HG03558 (cell line): ENCODE measurements around the gene IST1.
"Not testable (repeated sequence)": the region's sequence is repeated elsewhere in the genome, so short reads cannot be mapped to it uniquely, and the experiment has no call there.

ENCODE experiments used
- ATAC-seq: cut with Tn5 transposase; IDR thresholded peaks from one replicate; pipeline ENCODE4 v1.9.1; 2021; ENCODE audit warnings: moderate number of reproducible peaks; ENCODE audit not compliant: unreplicated experiment; ENCODE audit errors: extremely low read depth

Gene IST1

DNA sequence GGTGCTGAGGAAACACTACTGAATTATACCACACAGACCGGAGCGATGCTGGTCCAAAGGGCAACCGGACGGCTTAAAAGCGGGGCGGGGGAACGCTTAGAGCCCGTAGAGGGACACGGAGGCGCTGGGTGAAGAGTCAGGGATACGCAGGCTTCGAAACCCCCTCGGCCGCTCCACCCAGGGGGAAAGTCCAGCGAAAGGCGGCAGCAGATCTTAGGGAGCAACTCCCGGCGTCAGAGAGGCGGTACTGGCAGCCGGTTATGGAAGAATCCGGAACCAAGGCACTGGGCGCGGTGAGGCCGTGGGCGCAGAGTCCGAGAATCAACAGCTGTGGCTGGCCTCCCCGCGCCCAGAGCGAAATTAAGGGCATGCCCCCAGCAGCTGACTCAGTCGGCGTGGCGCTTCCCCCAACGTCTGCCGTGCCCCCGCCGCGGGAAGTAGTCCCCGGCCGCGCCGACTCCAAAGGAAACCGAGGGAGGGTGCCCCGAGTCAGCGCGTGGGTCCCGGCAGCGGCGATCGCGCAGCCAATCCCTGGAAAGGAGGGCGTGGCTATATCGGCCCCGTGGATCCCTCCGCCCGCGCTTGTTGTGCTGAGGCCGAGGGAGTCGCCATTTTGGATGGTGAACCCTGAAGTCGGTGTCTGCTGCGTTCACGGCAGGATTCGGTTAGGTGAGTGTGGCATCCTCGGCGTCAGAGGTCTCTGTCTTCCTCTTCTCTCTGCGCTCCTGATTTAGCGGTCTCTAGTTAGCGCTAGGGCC is at the start of gene IST1:
Gene IST1, plus strand, starts transcription at position 611 of the 758 bp plus-strand sequence. CDS start 20,110 bp downstream, outside the sequence.
- peak; percentile 78 for ATAC-seq

DNA sequence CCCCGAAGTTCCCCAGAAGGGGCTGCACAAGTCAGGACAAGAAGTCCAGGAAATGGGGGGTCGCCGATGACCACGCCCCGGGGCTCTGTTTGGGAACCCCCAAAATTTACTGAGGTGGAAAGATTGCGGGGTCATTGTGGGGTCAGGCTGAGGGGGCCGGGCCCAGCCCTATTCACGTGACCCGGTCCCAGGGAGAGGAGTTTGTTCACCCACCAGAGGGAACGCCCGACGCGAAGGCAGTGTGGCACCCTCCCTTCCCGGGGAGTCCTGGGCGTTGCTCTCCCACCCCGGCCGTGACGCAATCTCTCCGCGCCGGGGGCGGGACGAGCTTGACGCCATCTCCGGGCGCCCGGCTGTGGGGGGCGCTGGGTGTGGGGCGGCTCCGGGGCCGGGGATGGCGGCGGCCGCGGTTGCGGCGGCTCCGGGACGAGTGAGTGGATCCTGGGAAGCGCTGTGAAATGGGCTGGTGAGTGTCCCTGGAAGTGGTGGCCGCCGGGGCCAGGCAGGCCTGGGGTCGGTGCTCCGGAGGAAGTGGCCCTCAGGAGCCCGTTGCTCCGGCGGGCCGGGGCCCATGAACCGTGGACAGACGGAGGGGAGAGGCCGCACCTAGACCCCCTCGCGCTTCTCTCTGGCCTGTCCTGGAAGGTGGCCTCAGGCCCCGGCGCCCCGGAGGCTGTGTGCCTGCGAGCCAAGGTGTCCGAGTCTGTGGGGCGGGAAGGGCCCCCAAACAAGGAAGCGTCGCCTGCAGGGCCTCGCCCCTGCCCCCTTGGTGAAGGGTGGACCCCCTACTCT is 49.5 kb upstream of the IST1 start, which contains the start of gene ATXN1L:
Gene ATXN1L, plus strand, starts transcription at position 338 of the 792 bp plus-strand sequence. CDS start 3,765 bp downstream, outside the sequence.
- peak; percentile 55 for ATAC-seq

DNA sequence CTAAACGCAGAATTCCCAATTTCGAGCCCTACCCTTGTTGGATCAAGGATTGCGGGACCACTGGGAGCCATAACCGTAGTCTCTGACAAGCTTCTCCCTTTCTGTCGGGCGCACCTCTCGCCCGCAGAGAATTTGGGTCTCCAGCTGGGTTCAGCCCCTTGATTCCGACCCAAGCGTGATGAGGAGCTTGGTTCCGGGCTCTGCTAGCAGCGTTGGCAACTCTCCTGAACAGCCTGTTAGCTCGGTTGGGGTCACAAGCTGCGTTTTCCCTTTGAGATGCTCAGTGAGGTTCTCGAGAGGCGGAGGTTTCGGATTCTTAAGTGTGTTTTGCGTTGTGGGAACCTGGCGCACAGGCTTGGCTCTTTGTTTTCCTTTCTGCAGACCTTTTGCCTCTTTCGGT is 48.9 kb upstream of the IST1 start:
- no peak for ATAC-seq

DNA sequence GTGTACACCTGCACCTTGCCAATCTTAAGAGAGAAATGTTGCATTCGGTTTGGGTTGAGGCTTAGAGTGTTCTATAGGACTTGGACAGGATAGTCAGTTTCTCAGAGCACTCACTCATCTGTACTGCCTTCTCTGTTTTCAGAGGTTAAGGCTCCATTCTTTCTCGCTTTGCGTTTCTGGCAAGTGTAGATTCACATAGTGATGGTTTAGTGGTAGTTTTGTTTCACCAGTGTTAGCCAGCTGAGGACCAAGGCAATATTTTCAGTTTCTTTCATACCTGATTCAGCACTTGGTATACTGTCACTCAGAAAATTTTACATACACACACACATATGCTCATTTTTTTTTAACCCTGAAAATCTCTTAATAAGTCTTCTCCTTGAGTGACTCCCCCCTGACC is 48.2 kb upstream of the IST1 start:
- ATAC-seq = no peak

DNA sequence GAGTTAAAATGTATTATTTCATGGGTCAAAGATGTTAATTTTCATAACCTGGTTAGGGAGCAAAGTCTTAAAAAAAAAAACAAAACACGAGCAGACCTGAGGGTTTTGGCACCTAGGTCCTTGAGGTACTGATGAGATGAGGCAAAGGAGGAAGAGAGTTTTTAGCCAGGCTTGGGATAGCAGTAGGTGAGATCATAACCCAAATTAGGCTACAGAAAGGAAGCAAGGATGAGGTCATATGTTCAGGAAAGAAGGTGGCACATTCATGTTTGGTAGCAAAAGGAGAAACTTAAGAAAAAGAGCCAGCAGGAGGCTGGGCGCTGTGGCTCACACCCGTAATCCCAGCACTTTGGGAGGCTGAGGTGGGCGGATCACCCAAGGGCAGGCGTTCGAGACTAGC is 46.7 kb upstream of the IST1 start:
- no peak for ATAC-seq

DNA sequence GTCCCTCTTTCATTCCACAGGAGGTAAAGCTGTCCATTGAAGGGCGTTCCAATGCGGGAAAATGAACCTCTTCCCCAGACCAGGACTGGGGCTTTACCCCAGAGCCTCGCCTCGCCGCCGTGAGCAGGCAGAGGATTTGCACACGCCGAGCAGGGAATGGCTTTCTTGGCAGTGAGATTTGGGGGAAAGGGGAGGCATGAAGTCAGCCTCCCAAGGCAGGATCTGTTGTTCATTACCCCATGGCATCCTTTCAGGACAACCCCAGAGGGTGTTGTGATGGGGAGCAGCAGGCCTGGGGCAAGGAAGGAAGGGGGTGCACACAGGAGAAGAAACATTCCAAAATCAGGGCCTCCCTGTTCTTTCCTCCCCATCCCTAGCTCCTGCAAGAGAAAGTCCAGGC is 43.6 kb upstream of the IST1 start:
- no peak for ATAC-seq

DNA sequence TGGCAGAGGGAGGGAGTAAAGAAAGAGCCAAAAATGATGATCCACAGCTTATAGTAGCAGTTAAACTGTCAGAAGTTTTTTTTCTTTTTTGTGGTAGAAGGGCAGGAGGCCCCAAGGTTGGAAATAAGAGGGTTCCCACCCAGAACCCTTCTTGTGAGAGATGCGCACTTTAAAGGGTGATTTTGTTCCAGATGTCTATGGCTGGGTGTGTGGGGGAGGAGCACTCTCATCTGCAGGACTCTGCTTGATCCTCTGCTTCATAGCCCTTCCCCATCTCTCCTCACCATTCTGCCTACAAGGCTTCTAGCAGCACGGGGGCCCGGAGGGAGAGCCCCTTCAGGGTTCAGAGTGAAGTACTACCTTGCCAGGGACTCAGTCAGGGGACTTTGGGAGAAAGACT is 43.2 kb upstream of the IST1 start:
- ATAC-seq = no peak

DNA sequence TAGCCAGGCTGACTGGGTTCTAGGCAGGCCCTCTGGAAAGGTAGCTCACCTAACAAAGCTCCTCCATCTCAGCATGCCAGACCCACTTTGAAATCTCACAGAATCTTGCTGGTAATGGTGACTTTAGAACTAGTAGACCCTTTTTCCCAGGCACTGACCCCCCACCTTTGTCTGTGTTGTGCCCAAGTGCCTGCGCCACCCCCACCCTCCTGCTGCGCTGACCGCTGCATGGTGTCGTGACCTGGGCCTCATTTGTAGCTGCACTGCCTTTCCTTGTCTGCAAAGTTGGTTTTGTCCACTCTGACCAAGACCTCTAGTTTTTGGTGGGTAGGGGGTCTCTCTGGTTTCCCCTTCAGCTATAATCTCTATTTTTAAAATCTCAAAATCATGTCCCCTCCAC is 42.8 kb upstream of the IST1 start:
- no peak for ATAC-seq

DNA sequence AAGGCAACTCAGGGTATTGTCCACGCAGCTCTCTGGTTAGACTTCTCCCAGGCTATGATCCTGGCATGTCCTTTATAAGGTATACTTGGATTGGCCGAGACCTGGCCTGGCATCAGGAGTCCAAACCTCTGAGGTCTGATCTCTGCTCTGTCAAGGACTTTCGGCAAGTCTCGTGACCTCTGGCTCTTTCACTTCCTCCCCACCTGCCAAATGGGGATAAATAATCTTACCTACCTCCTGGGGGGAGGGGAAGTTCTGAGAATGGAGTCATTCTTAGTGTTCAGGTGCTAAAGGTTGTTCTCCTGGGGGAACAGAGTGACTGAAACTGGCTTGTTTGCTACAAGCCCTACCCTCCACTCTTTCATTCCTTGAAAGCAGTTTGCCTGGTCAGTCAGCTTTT is 41.9 kb upstream of the IST1 start:
- no peak for ATAC-seq

DNA sequence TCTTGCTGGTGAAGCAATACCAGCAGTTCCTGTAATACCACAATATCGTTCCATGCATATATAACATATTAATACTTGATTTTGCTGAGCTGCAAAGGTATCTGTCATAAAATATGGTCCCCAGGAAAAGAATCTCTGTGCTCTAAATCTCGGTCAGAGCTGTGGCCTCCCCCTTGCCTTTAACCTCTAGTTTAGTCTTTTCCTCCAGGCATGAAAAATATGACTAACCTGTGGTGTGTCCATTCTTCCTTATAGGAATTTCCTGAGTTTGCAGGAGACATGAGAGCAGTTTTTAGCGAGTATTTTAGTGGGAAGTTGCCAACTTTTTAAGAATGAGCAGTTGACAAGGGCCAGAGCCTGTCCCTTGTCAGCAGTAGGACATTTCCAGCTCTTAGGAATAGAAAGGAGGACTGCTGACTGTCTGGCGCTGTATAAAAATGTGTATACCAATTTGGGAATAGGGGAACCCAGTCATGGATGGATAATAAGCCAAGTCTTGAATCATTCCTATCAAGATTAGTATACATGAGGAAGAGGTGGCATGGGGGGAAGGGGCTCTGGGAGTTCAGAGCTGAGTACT is 40.9 kb upstream of the IST1 start:
- ATAC-seq = no peak

DNA sequence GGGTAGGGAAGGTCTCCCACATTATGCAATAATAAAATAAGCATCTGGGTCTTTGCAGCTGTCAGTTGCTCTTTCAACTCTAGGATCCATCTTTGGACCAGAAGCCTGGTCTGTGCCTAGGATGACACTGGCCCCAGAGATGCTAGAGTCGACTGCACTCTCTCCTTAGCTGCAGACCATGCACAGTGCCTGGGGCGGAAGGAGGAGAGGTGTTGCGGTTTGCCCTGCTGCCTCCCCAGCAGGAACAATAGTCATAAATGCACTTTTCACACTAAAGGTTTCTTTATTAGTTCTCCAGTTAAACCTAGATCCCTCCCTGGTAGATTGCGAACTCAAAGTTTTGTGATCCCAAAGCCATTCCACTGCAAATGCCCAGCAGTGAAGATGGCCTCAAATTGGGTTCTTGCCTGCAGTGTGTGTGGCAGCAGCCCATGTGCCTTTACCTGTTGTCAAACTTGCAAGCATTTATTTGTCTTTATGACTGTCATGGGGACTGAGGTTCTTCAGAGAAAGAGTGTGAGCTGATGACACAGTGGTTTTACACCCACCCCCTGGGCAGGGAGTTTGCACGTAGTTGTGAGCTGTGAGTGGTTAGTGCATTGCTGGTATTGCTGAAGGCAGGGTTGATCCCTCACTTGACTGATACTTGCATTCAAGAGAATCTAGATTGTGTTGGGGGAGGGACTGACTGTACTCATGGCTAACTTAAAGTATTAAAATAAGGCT is 39.2 kb upstream of the IST1 start:
- ATAC-seq = no peak

DNA sequence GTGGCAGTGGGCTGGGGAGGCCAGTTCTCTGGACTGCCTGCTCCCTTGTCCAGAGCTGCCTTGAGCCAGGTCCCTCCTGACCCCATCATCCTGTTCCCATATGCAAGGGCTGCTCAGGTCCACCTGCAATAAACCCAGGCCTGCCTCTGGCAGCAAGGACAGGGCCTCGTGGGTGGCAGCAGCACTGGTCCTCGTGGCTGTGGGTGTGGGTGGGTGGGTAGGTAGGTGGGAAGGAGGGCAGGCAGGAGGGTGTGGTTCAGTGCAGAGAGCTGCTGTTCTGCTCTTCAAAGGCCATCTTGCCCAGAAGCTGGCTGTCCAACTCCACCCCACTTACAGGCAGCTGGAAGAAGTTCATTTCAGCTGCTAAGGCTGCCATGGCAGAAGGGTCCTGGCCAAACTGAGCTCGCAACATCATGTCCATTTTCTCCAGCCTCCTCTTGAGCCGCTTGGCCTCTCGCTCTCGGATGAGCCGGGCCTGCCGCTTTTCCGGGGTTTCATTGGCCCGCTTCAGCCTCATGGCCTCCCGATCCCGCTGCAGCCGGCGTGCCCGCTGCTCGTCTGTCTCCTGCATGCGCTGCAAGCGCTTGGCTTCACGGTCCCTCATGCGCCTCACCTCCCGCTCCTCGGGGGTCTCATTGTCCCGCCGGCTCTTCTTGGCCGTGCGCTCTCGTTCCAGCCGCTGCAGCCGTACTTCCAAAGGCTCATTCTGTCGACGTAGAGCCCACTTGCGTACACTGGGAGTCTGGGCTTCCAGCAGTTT is 35.4 kb upstream of the IST1 start:
- ATAC-seq = no peak

DNA sequence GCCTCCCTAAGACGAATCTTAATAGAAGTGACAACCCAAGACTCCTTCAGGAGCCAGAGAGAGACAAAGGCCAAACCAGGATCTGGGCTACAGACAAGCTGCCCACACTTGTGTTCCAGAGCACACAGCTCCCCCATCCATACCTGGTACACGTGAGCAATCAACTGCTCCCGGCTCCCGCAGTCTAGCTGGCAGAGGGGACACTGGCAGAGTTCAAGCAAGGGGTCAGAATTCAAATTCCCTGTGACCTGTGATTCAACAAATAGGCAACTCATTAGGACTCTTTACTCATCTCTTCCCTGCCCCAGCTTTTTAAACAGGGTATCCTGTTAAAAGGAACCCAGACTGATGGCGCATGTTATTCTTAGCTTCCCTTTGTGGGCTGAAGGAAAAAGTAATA is 31.3 kb upstream of the IST1 start:
- ATAC-seq = no peak

DNA sequence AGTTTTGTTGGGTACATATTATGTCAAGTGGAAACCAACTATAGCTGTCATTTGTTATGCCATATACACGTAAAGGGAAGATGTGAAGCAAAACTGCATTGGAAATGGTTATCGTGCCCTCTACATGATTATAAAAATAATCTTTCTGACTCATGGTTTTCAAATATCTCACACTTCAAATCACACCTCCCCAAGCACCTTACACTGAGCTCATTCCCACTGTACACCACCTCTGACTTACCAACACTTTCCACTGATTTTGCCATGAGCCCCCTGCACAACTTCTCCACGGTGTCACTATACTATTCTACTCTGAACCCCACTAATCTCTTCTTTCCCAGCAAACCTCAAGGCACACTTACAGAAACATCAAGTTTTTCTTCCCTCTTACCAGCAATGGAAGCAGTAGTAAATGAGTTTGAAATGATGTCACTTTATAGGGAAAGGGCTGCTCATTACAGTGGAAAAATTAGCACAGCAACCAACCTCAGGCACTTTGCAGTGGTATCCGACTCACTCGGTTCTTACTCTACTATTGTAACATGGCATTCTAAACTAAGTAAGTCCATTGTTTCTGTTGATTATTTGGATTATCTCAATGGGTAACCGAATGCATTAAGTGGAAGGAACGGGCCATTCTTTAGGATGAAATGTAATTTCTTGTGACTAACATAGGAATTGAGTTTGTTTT is 30.0 kb upstream of the IST1 start:
- no peak for ATAC-seq

DNA sequence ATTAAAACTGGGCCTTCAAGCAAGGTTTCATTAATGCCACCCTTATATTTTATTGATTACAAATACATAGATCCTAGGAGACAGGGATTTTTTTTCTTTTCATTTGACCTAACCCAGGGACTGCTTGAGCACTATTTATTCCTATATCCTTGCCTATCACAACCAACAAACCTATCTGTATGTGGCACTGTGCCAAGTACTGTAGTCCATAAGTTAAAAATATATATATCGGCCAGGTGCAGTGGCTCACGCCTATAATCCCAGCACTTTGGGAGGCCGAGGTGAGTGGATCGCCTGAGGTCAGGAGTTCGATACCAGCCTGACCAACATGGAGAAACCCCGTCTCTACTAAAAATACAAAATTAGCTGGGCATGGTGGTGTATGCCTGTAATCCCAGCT is 28.2 kb upstream of the IST1 start:
- not testable (repeated sequence) for ATAC-seq

DNA sequence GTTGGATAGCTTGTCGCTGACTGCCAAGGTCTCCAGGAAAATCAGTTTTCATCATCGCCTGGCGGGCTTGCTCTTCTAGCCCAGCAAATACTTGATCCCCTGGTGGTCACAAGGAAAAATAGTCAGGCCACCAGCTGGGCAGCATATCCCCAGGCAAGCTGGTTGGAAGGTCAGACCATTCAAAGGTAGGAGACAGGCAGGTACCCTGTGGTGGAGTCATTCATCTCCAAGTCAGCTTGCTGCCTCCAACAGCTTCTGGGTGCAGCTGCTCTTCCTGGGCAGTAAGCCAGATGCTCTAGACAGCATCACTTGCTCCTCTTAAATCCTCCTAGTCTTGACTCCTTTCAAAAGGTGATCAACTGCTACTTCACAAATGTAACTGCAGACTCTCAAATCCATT is 27.4 kb upstream of the IST1 start:
- no peak for ATAC-seq

DNA sequence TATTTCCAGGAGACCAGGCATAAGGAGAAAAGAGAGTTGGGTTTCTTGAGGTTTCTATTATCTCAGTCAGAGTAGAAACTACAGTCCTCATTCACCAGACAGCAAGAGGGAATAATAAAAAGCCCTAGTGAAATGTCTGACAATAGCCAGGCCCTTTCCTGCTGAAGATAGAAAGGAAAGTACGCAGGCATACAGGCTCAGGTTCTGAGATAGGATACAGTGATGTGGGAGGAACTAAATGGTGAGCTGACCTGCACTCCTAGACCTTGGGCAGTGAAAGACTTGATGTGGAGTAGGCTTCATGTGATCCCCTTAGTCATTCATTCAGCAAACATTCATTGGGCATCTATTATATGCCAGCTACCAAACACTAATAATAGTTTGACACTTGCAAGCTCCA is 26.2 kb upstream of the IST1 start:
- no peak for ATAC-seq

DNA sequence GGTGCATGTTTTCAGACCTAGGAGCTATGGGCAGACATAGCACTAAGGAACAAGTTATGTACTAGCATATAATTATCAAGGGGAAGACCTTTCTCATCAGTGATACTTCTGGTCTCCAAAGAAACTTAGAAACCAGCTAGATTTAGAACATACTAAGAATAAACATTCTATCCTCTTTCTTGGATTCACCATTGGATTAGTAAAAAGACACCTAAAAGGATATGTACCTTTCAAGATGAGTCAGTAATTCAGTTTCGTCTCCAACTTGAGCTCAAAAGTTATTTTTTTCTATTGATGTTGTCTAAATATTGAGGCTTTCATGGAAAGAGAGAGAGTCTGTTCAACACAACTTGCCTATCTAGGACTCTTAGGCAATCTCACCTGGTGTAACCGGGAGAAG is 24.5 kb upstream of the IST1 start:
- ATAC-seq = no peak

DNA sequence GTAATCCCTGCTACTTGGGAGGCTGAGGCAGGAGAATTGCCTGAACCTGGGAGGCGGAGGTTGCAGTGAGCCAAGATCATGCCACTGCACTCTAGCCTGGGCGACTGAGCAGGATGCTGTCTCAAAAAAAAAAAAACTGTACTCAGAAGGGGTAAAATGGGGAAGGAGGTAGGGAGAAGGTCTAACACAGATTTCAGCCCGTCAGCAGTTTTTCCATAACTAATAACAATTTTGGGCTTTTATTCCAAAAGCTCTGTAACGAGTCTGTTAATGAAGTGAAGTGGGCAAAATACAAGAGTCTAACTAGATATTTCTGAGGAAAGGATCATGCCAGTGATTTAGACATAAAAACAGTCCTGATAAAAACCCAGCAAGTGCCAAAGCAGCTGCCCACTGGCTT is 22.1 kb upstream of the IST1 start:
- ATAC-seq = no peak
